Brain microvascular endothelial cell (primary cell): ENCODE data around the gene HSP90B1.

Experiments
- DNase-seq: peaks from one replicate; pipeline ENCODE4 v3.0.0-alpha.2; 2020
- H3K27ac ChIP-seq: fragments of 250-450 bp; sonication (Bioruptor Pico); 2 replicates; pipeline ENCODE4 v1.5.1; 2020; ENCODE audit warnings: mild to moderate bottlenecking, moderate library complexity
- H3K27me3 ChIP-seq: fragments of 250-450 bp; sonication (Bioruptor Pico); replicated peaks from 2 replicates; pipeline ENCODE4 v1.5.1; 2020; ENCODE audit warnings: mild to moderate bottlenecking
- H3K36me3 ChIP-seq: fragments of 250-450 bp; sonication (Bioruptor Pico); replicated peaks from 2 replicates; pipeline ENCODE4 v1.5.1; 2020; ENCODE audit warnings: mild to moderate bottlenecking
- H3K4me3 ChIP-seq: 2 replicates; pipeline ENCODE4 v1.5.1; 2011; ENCODE audit warnings: low read depth, mild to moderate bottlenecking, control low read depth, low read length, moderate library complexity
- CTCF ChIP-seq: IDR thresholded peaks from 2 replicates; pipeline ENCODE4 v1.5.1; 2011; ENCODE audit warnings: low read depth, mild to moderate bottlenecking, moderate library complexity, low read length, control low read depth, inconsistent platforms; ENCODE audit errors: missing control alignments
- in situ Hi-C: cut with HindIII; loops from 2 replicates; pipeline ENCODE4 v1.10.0; 2017; ENCODE audit warnings: low sequenced_read_pairs, low pct_ligation_motif_present

The HSP90B1 gene

GRCh38 chr12:103978384-103978982 lies 48.3 kb downstream of the HSP90B1 start:
- Histone ChIP-seq H3K27me3 (no peaks in the 10 kb centered on the region), H3K27ac (no peak overlapping the region), H3K36me3 (peaks cover 51% of the 10 kb centered on the region), H3K4me3 (no peak overlapping the region)
- no peak for DNase-seq
- no peak for TF ChIP-seq CTCF
- in situ Hi-C loops = no loop called here

- H3K27me3 ChIP-seq = no peaks in the 10 kb centered on the region
- peak; percentile 28 for DNase-seq
- in situ Hi-C loops = no loop called here
- H3K36me3 ChIP-seq = peaks cover 52% of the 10 kb centered on the region
- no peak overlapping the region for H3K27ac ChIP-seq
- no peak overlapping the region for H3K4me3 ChIP-seq
- no peak for TF ChIP-seq CTCF
Observed at GRCh38 chr12:103986829-103987228, 56.6 kb downstream of the HSP90B1 start.

- H3K27ac ChIP-seq = no peak overlapping the region
- peaks cover 10% of the 10 kb centered on the region for H3K36me3 ChIP-seq
- no peaks in the 10 kb centered on the region for H3K27me3 ChIP-seq
- no peak for DNase-seq
- no peak for TF ChIP-seq CTCF
- in situ Hi-C loops = no loop called here
- H3K4me3 ChIP-seq = no peak overlapping the region
Observed at GRCh38 chr12:103994235-103994634, 64.0 kb downstream of the HSP90B1 start.

GRCh38 chr12:103996595-103996994 lies 66.4 kb downstream of the HSP90B1 start:
- no peaks in the 10 kb centered on the region for H3K36me3 ChIP-seq
- H3K4me3 ChIP-seq = no peak overlapping the region
- H3K27me3 ChIP-seq = no peaks in the 10 kb centered on the region
- H3K27ac ChIP-seq = no peak overlapping the region
- in situ Hi-C loops = no loop called here
- TF ChIP-seq CTCF = no peak
- DNase-seq = no peak

GRCh38 chr12:103997286-103997900 lies 67.2 kb downstream of the HSP90B1 start:
- Histone ChIP-seq H3K4me3 (no peak overlapping the region), H3K36me3 (no peaks in the 10 kb centered on the region), H3K27ac (no peak overlapping the region), H3K27me3 (no peaks in the 10 kb centered on the region)
- in situ Hi-C loops = no loop called here
- TF ChIP-seq CTCF = no peak
- DNase-seq = no peak
